Thoracic aorta (tissue), 2 donors: Measurements from ENCODE around the gene TFIP11. TPM values are rescaled to one million over a fixed set of nuclear protein-coding genes. Genes with fewer than 3 reads are reported as not detected.

ENCODE experiments used
- ATAC-seq: fragments of 150-250 bp; one replicate; pipeline ENCODE4 v1.8.0; 2017; ENCODE audit warnings: low read depth; ENCODE audit not compliant: insufficient number of reproducible peaks, low FRiP score
- DNase-seq: peaks from one replicate; pipeline ENCODE4 v3.0.0-alpha.2; 2020; ENCODE audit warnings: low spot score
- H3K27ac ChIP-seq, 2 donors: fragments of 200-600 bp; sonication (generic); 1 replicate in 1 of 2; 2 replicates in 1 of 2; pipeline ENCODE4 v1.5.1; 2016; ENCODE audit warnings: mild to moderate bottlenecking in 2 of 2, moderate library complexity in 2 of 2
- H3K27me3 ChIP-seq: fragments of 200-600 bp; sonication (generic); replicated peaks from 2 replicates; pipeline ENCODE4 v1.6.0; 2016; ENCODE audit warnings: mild to moderate bottlenecking; ENCODE audit not compliant: insufficient read depth
- H3K36me3 ChIP-seq: fragments of 200-600 bp; sonication (generic); one replicate; pipeline ENCODE4 v1.5.1; 2016
- H3K4me1 ChIP-seq, 2 donors: fragments of 200-600 bp; sonication (generic); 1 replicate in 1 of 2; 2 replicates in 1 of 2; pipeline versions ENCODE4 v1.5.1 to v1.6.0; 2016; ENCODE audit warnings: low read depth in 2 of 2, mild to moderate bottlenecking in 1 of 2; ENCODE audit not compliant: control insufficient read depth in 1 of 2
- H3K4me3 ChIP-seq: fragments of 200-600 bp; sonication (generic); 2 replicates; pipeline ENCODE4 v1.5.1; 2016; ENCODE audit warnings: mild to moderate bottlenecking
- H3K9me3 ChIP-seq: fragments of 200-600 bp; sonication (generic); 2 replicates; pipeline ENCODE4 v1.5.1; 2016
- total RNA-seq, 2 donors: library from RNA; depleted of rRNA; stranded (reverse); fragments of >200 nt; gene quantifications; one replicate each; pipeline versions ENCODE4 v1.1.0 to v1.2.3, GENCODE V29; 2016
- TF ChIP-seq, protein P1 (sequence below): fragments of 200-600 bp; sonication (generic); IDR thresholded peaks from one replicate; pipeline ENCODE4 v1.5.1; 2019; ENCODE audit warnings: antibody characterized with exemption

Gene TFIP11
- total RNA-seq, 2 donors from 2014 or later: 21.7 to 60.6 TPM

GRCh38 chr22:26555478-26555877, 43.2 kb upstream of the TFIP11 start:
- Histone ChIP-seq H3K36me3 (no peaks in the 10 kb centered on the region), H3K4me3 (no peak overlapping the region), H3K4me1 (peaks cover 0 to 20% of the 10 kb centered on the region in 2 donors), H3K27me3 (no peaks in the 10 kb centered on the region), H3K9me3 (no peaks in the 10 kb centered on the region), H3K27ac (no peak overlapping the region)
- ATAC-seq: no peak
- DNase-seq: no peak
- TF ChIP-seq, protein P1, sequence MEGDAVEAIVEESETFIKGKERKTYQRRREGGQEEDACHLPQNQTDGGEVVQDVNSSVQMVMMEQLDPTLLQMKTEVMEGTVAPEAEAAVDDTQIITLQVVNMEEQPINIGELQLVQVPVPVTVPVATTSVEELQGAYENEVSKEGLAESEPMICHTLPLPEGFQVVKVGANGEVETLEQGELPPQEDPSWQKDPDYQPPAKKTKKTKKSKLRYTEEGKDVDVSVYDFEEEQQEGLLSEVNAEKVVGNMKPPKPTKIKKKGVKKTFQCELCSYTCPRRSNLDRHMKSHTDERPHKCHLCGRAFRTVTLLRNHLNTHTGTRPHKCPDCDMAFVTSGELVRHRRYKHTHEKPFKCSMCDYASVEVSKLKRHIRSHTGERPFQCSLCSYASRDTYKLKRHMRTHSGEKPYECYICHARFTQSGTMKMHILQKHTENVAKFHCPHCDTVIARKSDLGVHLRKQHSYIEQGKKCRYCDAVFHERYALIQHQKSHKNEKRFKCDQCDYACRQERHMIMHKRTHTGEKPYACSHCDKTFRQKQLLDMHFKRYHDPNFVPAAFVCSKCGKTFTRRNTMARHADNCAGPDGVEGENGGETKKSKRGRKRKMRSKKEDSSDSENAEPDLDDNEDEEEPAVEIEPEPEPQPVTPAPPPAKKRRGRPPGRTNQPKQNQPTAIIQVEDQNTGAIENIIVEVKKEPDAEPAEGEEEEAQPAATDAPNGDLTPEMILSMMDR: no peak

- no peak for ATAC-seq
- TF ChIP-seq, protein P1: no peak
- no peak for DNase-seq
- Histone ChIP-seq H3K9me3 (no peaks in the 10 kb centered on the region), H3K4me3 (no peak overlapping the region), H3K27ac (no peak overlapping the region), H3K27me3 (no peaks in the 10 kb centered on the region), H3K4me1 (peaks cover 0 to 24% of the 10 kb centered on the region in 2 donors), H3K36me3 (no peaks in the 10 kb centered on the region)
These were observed 42.7 kb upstream of the TFIP11 start for GRCh38 chr22:26554956-26555355.

- H3K4me1 ChIP-seq: peaks cover 0 to 23% of the 10 kb centered on the region in 2 donors
- TF ChIP-seq, protein P1: no peak
These were observed 40.9 kb upstream of the TFIP11 start for GRCh38 chr22:26553056-26553752.

DNA sequence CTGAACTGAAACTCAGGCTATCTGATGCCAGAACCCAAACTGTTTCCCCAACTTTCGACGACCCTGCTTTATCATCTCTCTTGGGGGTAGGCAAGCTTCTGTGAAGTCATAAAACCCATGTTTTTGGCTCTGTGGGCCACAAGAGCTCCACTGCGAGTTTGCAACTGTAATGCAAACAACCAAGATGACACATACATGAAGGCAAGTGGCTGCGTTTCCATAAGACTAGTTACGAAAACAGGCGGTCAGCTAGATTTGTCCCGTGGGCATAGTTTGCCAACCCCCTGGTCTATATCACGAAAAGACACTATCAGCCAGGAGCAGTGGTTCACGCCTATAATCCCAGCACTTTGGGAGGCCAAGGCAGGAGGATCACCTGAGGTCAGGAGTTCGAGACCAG, 40.2 kb upstream of the TFIP11 start:
- DNase-seq: no peak

More at GRCh38 chr22:26553056-26553752, 40.9 kb upstream of the TFIP11 start:
- ATAC-seq (no peak), DNase-seq (no peak)
- no peaks in the 10 kb centered on the region for H3K9me3 ChIP-seq
- no peaks in the 10 kb centered on the region for H3K36me3 ChIP-seq
- H3K27ac ChIP-seq: no peak overlapping the region
- H3K27me3 ChIP-seq: no peaks in the 10 kb centered on the region
- no peak overlapping the region for H3K4me3 ChIP-seq

GRCh38 chr22:26551568-26551967, 39.3 kb upstream of the TFIP11 start:
- no peak overlapping the region for H3K4me3 ChIP-seq
- TF ChIP-seq, protein P1: no peak
- H3K9me3 ChIP-seq: no peaks in the 10 kb centered on the region
- H3K27me3 ChIP-seq: no peaks in the 10 kb centered on the region
- H3K4me1 ChIP-seq: peaks cover 0 to 17% of the 10 kb centered on the region in 2 donors
- no peak for DNase-seq
- no peak for ATAC-seq
- no peaks in the 10 kb centered on the region for H3K36me3 ChIP-seq
- no peak overlapping the region for H3K27ac ChIP-seq

More for the DNA sequence above, 40.2 kb upstream of the TFIP11 start:
- Histone ChIP-seq H3K9me3 (no peaks in the 10 kb centered on the region), H3K27ac (no peak overlapping the region), H3K4me3 (no peak overlapping the region), H3K4me1 (peaks cover 0 to 18% of the 10 kb centered on the region in 2 donors), H3K27me3 (no peaks in the 10 kb centered on the region), H3K36me3 (no peaks in the 10 kb centered on the region)
- TF ChIP-seq, protein P1: no peak
- ATAC-seq: no peak
